HG02885 (cell line): ENCODE measurements around the gene THYN1.

ENCODE experiments used
- ATAC-seq: cut with Tn5 transposase; IDR thresholded peaks from one replicate; pipeline ENCODE4 v1.9.1; 2021; ENCODE audit warnings: mild to moderate bottlenecking; ENCODE audit not compliant: unreplicated experiment, poor library complexity

Gene THYN1

GRCh38 chr11:134226806-134227325 lies 26.3 kb downstream of the THYN1 start:
- no peak for ATAC-seq

GRCh38 chr11:134224710-134225664 lies 28.2 kb downstream of the THYN1 start:
- peak; percentile 21 for ATAC-seq

GRCh38 chr11:134223836-134224709 lies 29.1 kb downstream of the THYN1 start, which contains the start of the genes NCAPD3 and VPS26B:
Gene NCAPD3 (minus strand): TSS chr11:134223967. CDS start chr11:134223926, 41 bp downstream.
Gene VPS26B (plus strand): TSS chr11:134224671. CDS start chr11:134225123, 452 bp downstream.
- ATAC-seq = peak; percentile 79

GRCh38 chr11:134223121-134223520 lies 30.0 kb downstream of the THYN1 start:
- no peak for ATAC-seq

GRCh38 chr11:134216816-134217215 lies 36.3 kb downstream of the THYN1 start:
- no peak for ATAC-seq

- no peak for ATAC-seq
Observed at GRCh38 chr11:134215836-134216235, 37.3 kb downstream of the THYN1 start.

GRCh38 chr11:134207538-134208239 lies 45.5 kb downstream of the THYN1 start:
- ATAC-seq = no peak

GRCh38 chr11:134206185-134206584 lies 47.0 kb downstream of the THYN1 start:
- no peak for ATAC-seq

- ATAC-seq = no peak
Observed at GRCh38 chr11:134205729-134206128, 47.4 kb downstream of the THYN1 start.

GRCh38 chr11:134202661-134203060 lies 50.5 kb downstream of the THYN1 start:
- no peak for ATAC-seq

- ATAC-seq = no peak
Observed at GRCh38 chr11:134200688-134201087, 52.5 kb downstream of the THYN1 start.

GRCh38 chr11:134199531-134199930 lies 53.6 kb downstream of the THYN1 start:
- no peak for ATAC-seq
